ENCODE data around the gene VAMP5.
"Not testable (repeated sequence)": the region's sequence is repeated elsewhere in the genome, so short reads cannot be mapped to it uniquely, and the experiment has no call there.

VAMP5 gene

GRCh38 chr2:85600951-85601770 is 16.9 kb downstream of the VAMP5 start:
- DNase-seq (ENCODE audit: extremely low read depth, insufficient read length), result no peak
- Histone ChIP-seq H3K27me3 (replicated peaks; ENCODE audit: control insufficient read depth, insufficient read depth, low read length) (no peaks in the 10 kb centered on the region), H3K36me3 (ENCODE audit: control insufficient read depth, insufficient read depth, low read length) (peaks cover 8% of the 10 kb centered on the region), H3K4me3 (replicated peaks; ENCODE audit: low read depth, low read length) (no peak overlapping the region)
- TF ChIP-seq CTCF (IDR thresholded peaks at IDR 0.05; ENCODE audit: insufficient read depth, low read length, poor library complexity, severe bottlenecking), result no peak

- no peak for DNase-seq (ENCODE audit: extremely low read depth, insufficient read length)
- Histone ChIP-seq H3K4me3 (replicated peaks; ENCODE audit: low read depth, low read length) (peak overlapping the region; percentile 68), H3K36me3 (ENCODE audit: control insufficient read depth, insufficient read depth, low read length) (peaks cover 5% of the 10 kb centered on the region), H3K27me3 (replicated peaks; ENCODE audit: control insufficient read depth, insufficient read depth, low read length) (no peaks in the 10 kb centered on the region)
- TF ChIP-seq CTCF (IDR thresholded peaks at IDR 0.05; ENCODE audit: insufficient read depth, low read length, poor library complexity, severe bottlenecking), result no peak
Measured at GRCh38 chr2:85601771-85602475, 17.7 kb downstream of the VAMP5 start.

GRCh38 chr2:85602476-85603234 is 18.4 kb downstream of the VAMP5 start, which contains the start of gene TMEM150A:
TMEM150A (minus strand) TSS chr2:85602698; CDS start chr2:85601948, 750 bp downstream.
- DNase-seq (ENCODE audit: extremely low read depth, insufficient read length), result peak; percentile 92
- Histone ChIP-seq H3K36me3 (ENCODE audit: control insufficient read depth, insufficient read depth, low read length) (no peaks in the 10 kb centered on the region; the same call in 1 of the 2 replicates), H3K4me3 (replicated peaks; ENCODE audit: low read depth, low read length) (peak within 1 kb of the TSS; percentile 90), H3K27me3 (replicated peaks; ENCODE audit: control insufficient read depth, insufficient read depth, low read length) (no peaks in the 10 kb centered on the region)
- TF ChIP-seq CTCF (IDR thresholded peaks at IDR 0.05; ENCODE audit: insufficient read depth, low read length, poor library complexity, severe bottlenecking), result peak; percentile 27

- not testable (repeated sequence) for DNase-seq (ENCODE audit: extremely low read depth, insufficient read length); H3K27me3 ChIP-seq (replicated peaks; ENCODE audit: control insufficient read depth, insufficient read depth, low read length); H3K4me3 ChIP-seq (replicated peaks; ENCODE audit: low read depth, low read length); H3K36me3 ChIP-seq (ENCODE audit: control insufficient read depth, insufficient read depth, low read length)
Measured at GRCh38 chr2:85604133-85604444, 19.9 kb downstream of the VAMP5 start.

- peaks cover 5% of the 10 kb centered on the region for H3K36me3 ChIP-seq (ENCODE audit: control insufficient read depth, insufficient read depth, low read length)
- no peak overlapping the region for H3K4me3 ChIP-seq (replicated peaks; ENCODE audit: low read depth, low read length)
- no peak for DNase-seq (ENCODE audit: extremely low read depth, insufficient read length)
- H3K27me3 ChIP-seq (replicated peaks; ENCODE audit: control insufficient read depth, insufficient read depth, low read length), result no peaks in the 10 kb centered on the region
- TF ChIP-seq CTCF (IDR thresholded peaks at IDR 0.05; ENCODE audit: insufficient read depth, low read length, poor library complexity, severe bottlenecking), result no peak
Measured at GRCh38 chr2:85604568-85605339, 20.5 kb downstream of the VAMP5 start.
